Tibial nerve (tissue), 4 donors: Measurements from ENCODE around the gene ANXA2R. TPM values are rescaled to one million over a fixed set of nuclear protein-coding genes. Genes with fewer than 3 reads are reported as not detected.

ENCODE experiments used
- DNase-seq, 2 donors: peaks; one replicate each; pipeline ENCODE4 v3.0.0-alpha.2; 2019; ENCODE audit warnings: low spot score in 2 of 2
- H3K27ac ChIP-seq, 4 donors: fragments of 200-600 bp; sonication (generic) in 3 of 4; one replicate each; pipeline ENCODE4 v1.5.1; 2017 to 2019; ENCODE audit warnings: mild to moderate bottlenecking in 1 of 4
- H3K27me3 ChIP-seq, 2 donors: fragments of 200-600 bp; sonication (generic) in 1 of 2; one replicate each; pipeline versions ENCODE4 v1.5.1 to v1.6.0; 2017 to 2019
- H3K36me3 ChIP-seq, 3 donors: fragments of 200-600 bp; sonication (generic); one replicate each; pipeline ENCODE4 v1.5.1; 2018 to 2019
- H3K4me1 ChIP-seq, 4 donors: fragments of 200-600 bp; sonication (generic) in 3 of 4; one replicate each; pipeline ENCODE4 v1.5.1; 2017 to 2019
- H3K4me3 ChIP-seq, 4 donors: fragments of 200-600 bp; sonication (generic) in 3 of 4; one replicate each; pipeline ENCODE4 v1.5.1; 2017 to 2019; ENCODE audit warnings: mild to moderate bottlenecking in 1 of 4, moderate library complexity in 1 of 4
- H3K9me3 ChIP-seq, 4 donors: fragments of 200-600 bp; sonication (generic) in 3 of 4; one replicate each; pipeline ENCODE4 v1.5.1; 2017 to 2019
- CTCF ChIP-seq, 5 experiments: fragments of 200-600 bp in 3 of 5; fragments of 450-650 bp in 2 of 5; sonication (generic) in 3 of 5; IDR thresholded peaks; one replicate each; pipeline ENCODE4 v1.5.1; 2016 to 2019; ENCODE audit warnings: antibody characterized with exemption in 5 of 5, mild to moderate bottlenecking in 3 of 5, moderate library complexity in 2 of 5
- EP300 ChIP-seq, 2 donors: sonication (generic); formaldehyde crosslinking; IDR thresholded peaks; one replicate each; pipeline ENCODE4 v1.6.1; 2017; ENCODE audit warnings: antibody characterized with exemption in 2 of 2, mild to moderate bottlenecking in 1 of 2
- POLR2A ChIP-seq, 2 donors: fragments of 450-650 bp; IDR thresholded peaks; one replicate each; pipeline ENCODE4 v1.6.1; 2017; ENCODE audit warnings: antibody characterized with exemption in 2 of 2, mild to moderate bottlenecking in 2 of 2, moderate library complexity in 2 of 2
- WGBS, 2 donors: methylation state at CpG; one replicate each; pipeline ENCODE4 v1.1.5; 2018; 5-methylcytosine and 5-hydroxymethylcytosine counted together
- total RNA-seq, 4 donors: library from RNA; depleted of rRNA; stranded (reverse); fragments of >200 nt; gene quantifications; one replicate each; pipeline ENCODE4 v1.1.0, GENCODE V29; 2016

The ANXA2R gene
- total RNA-seq, 4 donors from 2014 or later: 5.4 to 9.0 (median 8.1) TPM

GRCh38 chr5:43046474-43046873, 6.4 kb upstream of the ANXA2R start:
- H3K4me1 ChIP-seq: peaks cover 0 to 17% (median 2%) of the 10 kb centered on the region in 4 donors
- 84 to 98% methylated on average over 1 of the region's 1 CpG for WGBS, 2 donors
- no peaks in the 10 kb centered on the region for H3K27me3 ChIP-seq
- H3K9me3 ChIP-seq: no peaks in the 10 kb centered on the region
- H3K4me3 ChIP-seq: no peak overlapping the region
- no peak for TF ChIP-seq POLR2A (IDR thresholded peaks at IDR 0.05)
- TF ChIP-seq EP300 (IDR thresholded peaks at IDR 0.05): no peak
- no peak for TF ChIP-seq CTCF (IDR thresholded peaks at IDR 0.05)
- DNase-seq: no peak
- H3K36me3 ChIP-seq: peaks cover 0 to 25% (median 0%) of the 10 kb centered on the region in 3 donors
- no peak overlapping the region for H3K27ac ChIP-seq

- 68 to 73% methylated on average over 4 of the region's 4 CpGs for WGBS, 2 donors
- TF ChIP-seq EP300 (IDR thresholded peaks at IDR 0.05): no peak
- TF ChIP-seq POLR2A (IDR thresholded peaks at IDR 0.05): no peak
- TF ChIP-seq CTCF (IDR thresholded peaks at IDR 0.05): no peak
- H3K4me1 ChIP-seq: peaks cover 0 to 17% (median 2%) of the 10 kb centered on the region in 4 donors
Measured at GRCh38 chr5:43045236-43045635, 5.1 kb upstream of the ANXA2R start.

GRCh38 chr5:43044181-43044914, 4.2 kb upstream of the ANXA2R start:
- DNase-seq: no peak
- peak overlapping the region in 1 of 4 donors; percentile 19 for H3K4me3 ChIP-seq
- H3K36me3 ChIP-seq: peaks cover 0 to 10% (median 0%) of the 10 kb centered on the region in 3 donors
- H3K27me3 ChIP-seq: no peaks in the 10 kb centered on the region
- H3K4me1 ChIP-seq: peaks cover 0 to 17% (median 2%) of the 10 kb centered on the region in 4 donors
- 49 to 54% methylated on average over 25 to 26 of the region's 26 CpGs for WGBS, 2 donors
- H3K27ac ChIP-seq: peak overlapping the region in 3 of 4 donors; percentile 38 to 75 (median 64)
- H3K9me3 ChIP-seq: no peaks in the 10 kb centered on the region
- TF ChIP-seq POLR2A (IDR thresholded peaks at IDR 0.05) (no peak), EP300 (IDR thresholded peaks at IDR 0.05) (no peak), CTCF (IDR thresholded peaks at IDR 0.05) (no peak)

More at GRCh38 chr5:43045236-43045635, 5.1 kb upstream of the ANXA2R start:
- DNase-seq: no peak
- Histone ChIP-seq H3K4me3 (no peak overlapping the region), H3K27me3 (no peaks in the 10 kb centered on the region), H3K36me3 (peaks cover 0 to 12% (median 0%) of the 10 kb centered on the region in 3 donors), H3K9me3 (no peaks in the 10 kb centered on the region), H3K27ac (peak overlapping the region in 1 of 4 donors; percentile 4)

- Histone ChIP-seq H3K4me3 (peak overlapping the region; percentile 64 to 90 (median 73)), H3K27me3 (no peaks in the 10 kb centered on the region), H3K9me3 (no peaks in the 10 kb centered on the region), H3K4me1 (peaks cover 0 to 17% (median 3%) of the 10 kb centered on the region in 4 donors), H3K36me3 (peaks cover 0 to 8% (median 0%) of the 10 kb centered on the region in 3 donors), H3K27ac (peak overlapping the region; percentile 86 to 99 (median 96))
- DNase-seq: no peak
- 5 to 11% methylated on average over 7 of the region's 7 CpGs for WGBS, 2 donors
- TF ChIP-seq POLR2A (IDR thresholded peaks at IDR 0.05): no peak
- TF ChIP-seq CTCF (IDR thresholded peaks at IDR 0.05): no peak
- no peak for TF ChIP-seq EP300 (IDR thresholded peaks at IDR 0.05)
Measured at GRCh38 chr5:43043400-43043756, 3.3 kb upstream of the ANXA2R start.
